Tibial nerve (tissue), 4 donors: ENCODE measurements around the gene NLE1.

ENCODE experiments used
- CTCF ChIP-seq, 5 experiments: fragments of 200-600 bp in 3 of 5; fragments of 450-650 bp in 2 of 5; sonication (generic) in 3 of 5; IDR thresholded peaks; one replicate each; pipeline ENCODE4 v1.5.1; 2016 to 2019; ENCODE audit warnings: antibody characterized with exemption in 5 of 5, mild to moderate bottlenecking in 3 of 5, moderate library complexity in 2 of 5
- EP300 ChIP-seq, 2 donors: sonication (generic); formaldehyde crosslinking; IDR thresholded peaks; one replicate each; pipeline ENCODE4 v1.6.1; 2017; ENCODE audit warnings: antibody characterized with exemption in 2 of 2, mild to moderate bottlenecking in 1 of 2

- TF ChIP-seq CTCF (IDR thresholded peaks at IDR 0.05) (no peak), EP300 (IDR thresholded peaks at IDR 0.05) (no peak)
Measured at GRCh38 chr17:35081638-35082037, 60.5 kb downstream of the NLE1 start.
